K562 (cell line): ENCODE results near the gene MYRIP. TPM values are rescaled to one million over a fixed set of nuclear protein-coding genes. Genes with fewer than 3 reads are reported as not detected.

ENCODE experiments used
- ATAC-seq: fragments of 200-7000 bp; cut with Tn5 transposase; 3 replicates; pipeline ENCODE4 v1.9.1; 2020; ENCODE audit warnings: moderate library complexity
- BruUV-seq: library from RNA; stranded (reverse); fragments of 400-500 nt; replicated peaks from 2 replicates; lab custom pipeline; 2021; lab: Mats Ljungman, UMichigan
- CTCF ChIA-PET: fragments of 300-600 bp; formaldehyde crosslinking; extraction: SDS; loops from one replicate; lab custom pipeline; 2021; ENCODE audit warnings: low intra/inter-chr PET ratio; lab: Yijun Ruan, JAX
- POLR2A ChIA-PET: fragments of 300-600, 350-650 bp; sonication (Branson Sonifier 250); formaldehyde crosslinking; extraction: SDS; loops from one replicate; lab custom pipeline; 2021; ENCODE audit warnings: antibody characterized with exemption, inconsistent platforms; lab: Yijun Ruan, JAX
- DNase-seq, 4 experiments: peaks; one replicate each; pipeline versions ENCODE4 v3.0.0 to v3.0.0-alpha.2; 2011 to 2018; ENCODE audit warnings: low spot score in 3 of 4, mixed read lengths in 3 of 4; ENCODE audit errors: extremely low read depth in 1 of 4
- FAIRE-seq: peaks from 2 replicates; lab custom pipeline; 2011; peaks lifted over from hg19 to GRCh38; lab: Jason Lieb, UNC
- H2AFZ ChIP-seq: 2 replicates; pipeline ENCODE4 v1.6.0; 2011; ENCODE audit warnings: low read depth, low read length, control low read depth, inconsistent platforms
- H3K27ac ChIP-seq: fragments of 200-600 bp; 3 replicates; pipeline ENCODE4 v1.8.0; 2011; ENCODE audit warnings: low read depth, mild to moderate bottlenecking, control low read depth, inconsistent platforms, low read length, moderate library complexity, mixed read lengths; ENCODE audit errors: extremely low read depth
- H3K27me3 ChIP-seq, 2 experiments: fragments of 300-600 bp in 1 of 2; 2 replicates in 1 of 2; 3 replicates in 1 of 2; pipeline versions ENCODE4 v1.6.0 to v1.8.0; 2011; ENCODE audit warnings: inconsistent platforms in 2 of 2, low read length in 2 of 2, mild to moderate bottlenecking in 1 of 2, mixed read lengths in 1 of 2, moderate library complexity in 1 of 2; ENCODE audit not compliant: control insufficient read depth in 2 of 2, insufficient read depth in 2 of 2
- H3K36me3 ChIP-seq: fragments of 300-600 bp; 3 replicates; pipeline ENCODE4 v1.8.0; 2011; ENCODE audit warnings: mild to moderate bottlenecking, low read length, inconsistent platforms; ENCODE audit not compliant: control insufficient read depth, insufficient read depth
- H3K4me1 ChIP-seq, 2 experiments: fragments of 200-600 bp in 1 of 2; replicated peaks in 1 of 2; 2 replicates in 1 of 2; 3 replicates in 1 of 2; pipeline versions ENCODE4 v1.5.1 to v1.8.0; 2011; ENCODE audit warnings: inconsistent platforms in 2 of 2, low read length in 2 of 2, mild to moderate bottlenecking in 1 of 2, mixed read lengths in 1 of 2, moderate library complexity in 1 of 2; ENCODE audit not compliant: control insufficient read depth in 2 of 2, insufficient read depth in 2 of 2
- H3K4me2 ChIP-seq: 2 replicates; pipeline ENCODE4 v1.6.1; 2011; ENCODE audit warnings: low read length, control low read depth, inconsistent platforms, mixed read lengths; ENCODE audit not compliant: insufficient read depth
- H3K4me3 ChIP-seq: fragments of 200-600 bp; sonication (generic), shearing (Covaris generic); 2 replicates; pipeline ENCODE4 v1.5.1; 2016; ENCODE audit warnings: control low read depth, inconsistent platforms
- H3K79me2 ChIP-seq: fragments of 200-600 bp; 3 replicates; pipeline ENCODE4 v1.8.0; 2011; ENCODE audit warnings: low read length, inconsistent platforms; ENCODE audit not compliant: control insufficient read depth, insufficient read depth
- H3K9ac ChIP-seq, 2 experiments: 2 replicates each; pipeline versions ENCODE4 v1.6.0 to v1.6.1; 2011; ENCODE audit warnings: low read depth in 2 of 2, low read length in 2 of 2, control low read depth in 1 of 2, inconsistent platforms in 1 of 2, mild to moderate bottlenecking in 1 of 2, mixed read lengths in 1 of 2; ENCODE audit not compliant: insufficient read depth in 1 of 2
- H3K9me1 ChIP-seq: one replicate; pipeline ENCODE4 v1.6.0; 2011; ENCODE audit warnings: inconsistent platforms, mild to moderate bottlenecking, low read length, moderate library complexity; ENCODE audit not compliant: control insufficient read depth, insufficient read depth
- H3K9me3 ChIP-seq: replicated peaks from 2 replicates; pipeline ENCODE4 v1.5.1; 2011; ENCODE audit warnings: low read depth, low read length, inconsistent platforms; ENCODE audit not compliant: control insufficient read depth, insufficient read depth
- H4K20me1 ChIP-seq: replicated peaks from 2 replicates; pipeline ENCODE4 v1.6.1; 2011; ENCODE audit warnings: low read length, inconsistent platforms, mixed read lengths; ENCODE audit not compliant: control insufficient read depth, insufficient read depth
- ARID2 ChIP-seq: fragments of 450-650 bp; IDR thresholded peaks from 2 replicates; pipeline ENCODE4 v1.6.1; 2017; ENCODE audit warnings: antibody characterized with exemption, mild to moderate bottlenecking
- CBX2 ChIP-seq: fragments of 200-600 bp; sonication (generic); IDR thresholded peaks from one replicate; pipeline ENCODE4 v1.6.1; 2012; ENCODE audit warnings: mild to moderate bottlenecking, low read length, inconsistent platforms; ENCODE audit not compliant: insufficient read depth, poor library complexity, severe bottlenecking
- NCOA6 ChIP-seq: fragments of 450-650 bp; IDR thresholded peaks from 2 replicates; pipeline ENCODE4 v1.6.1; 2017; ENCODE audit warnings: mild to moderate bottlenecking
- NR0B1 ChIP-seq: fragments of 450-650 bp; IDR thresholded peaks from one replicate; pipeline ENCODE4 v1.6.1; 2018; ENCODE audit warnings: mild to moderate bottlenecking, moderate library complexity; ENCODE audit not compliant: partially characterized antibody
- WHSC1 ChIP-seq: IDR thresholded peaks from one replicate; pipeline ENCODE4 v1.6.1; 2012; ENCODE audit warnings: low read length, control low read depth, inconsistent platforms
- XRCC4 ChIP-seq: IDR thresholded peaks from one replicate; pipeline ENCODE4 v1.6.1; 2011; ENCODE audit not compliant: insufficient read depth, insufficient read length; ENCODE audit errors: extremely low read depth
- ZBTB7A ChIP-seq: IDR thresholded peaks from 2 replicates; pipeline ENCODE4 v1.6.1; 2011; ENCODE audit warnings: low read depth, mild to moderate bottlenecking, low read length, moderate library complexity, borderline replicate concordance; ENCODE audit not compliant: control insufficient read depth
- ZFP1 ChIP-seq: fragments of 450-650 bp; formaldehyde crosslinking; IDR thresholded peaks from 2 replicates; pipeline ENCODE4 v1.4.0; 2020; ENCODE audit warnings: mild to moderate bottlenecking, mixed read lengths
- ZNF165 ChIP-seq: fragments of 250-450 bp; sonication (Bioruptor Pico); IDR thresholded peaks from 2 replicates; pipeline ENCODE4 v1.4.0; 2020; ENCODE audit warnings: borderline replicate concordance
- ZNF668 ChIP-seq: fragments of 250-450 bp; sonication (Bioruptor Pico); IDR thresholded peaks from 2 replicates; pipeline ENCODE4 v1.8.0; 2022; ENCODE audit warnings: mild to moderate bottlenecking, inconsistent platforms
- WGBS: fragments of 100-300 bp; shearing (Covaris generic); methylation state at CpG from one replicate; pipeline ENCODE4 v1.1.6; 2016; ENCODE audit warnings: low coverage, mixed read lengths; ENCODE audit not compliant: insufficient coverage; ENCODE audit errors: missing lambda C conversion rate; 5-methylcytosine and 5-hydroxymethylcytosine counted together
- in situ Hi-C: fragments of 300-500 bp; cut with MboI; formaldehyde crosslinking; loops from 4 replicates; pipeline ENCODE4 v1.15.0; 2018; ENCODE audit warnings: inconsistent platforms, mixed read lengths
- intact Hi-C: fragments of 100-400 bp; cut with micrococcal nuclease; formaldehyde crosslinking; loops from 2 replicates; pipeline ENCODE4 v1.14.2; 2022
- polyA plus RNA-seq, 8 experiments: library from polyadenylated mRNA; depleted of rRNA in 4 of 8; stranded (reverse) in 5 of 8; unstranded in 3 of 8; fragments of >200 nt; fragmentation: Nextera tagmentation in 2 of 8; fragmentation: Illumina TruSeq in 1 of 8; extraction: Ambion mirVana in 2 of 8; extraction: Trizol in 1 of 8; gene quantifications; 2 replicates each; pipeline versions ENCODE4 v1.2.1 to v1.2.3, GENCODE V29; 2011 to 2014; ENCODE audit warnings: inconsistent platforms in 1 of 8, missing spikeins in 1 of 8
- total RNA-seq, 7 experiments: library from RNA; depleted of rRNA in 6 of 7; stranded (reverse); fragments of >200 nt in 6 of 7; fragmentation: Illumina TruSeq in 2 of 7; extraction: Trizol in 2 of 7; gene quantifications; 2 replicates each; pipeline versions ENCODE4 v1.2.1 to v1.2.3, GENCODE V29; 2011 to 2021; ENCODE audit warnings: low replicate concordance in 1 of 7
- TF ChIP-seq, protein P1 (sequence below): fragments of 450-650 bp; IDR thresholded peaks from 2 replicates; pipeline ENCODE4 v1.6.1; 2017; ENCODE audit warnings: antibody characterized with exemption
- TF ChIP-seq, protein P2 (sequence below): sonication (generic); formaldehyde crosslinking; IDR thresholded peaks from 2 replicates; pipeline ENCODE4 v1.8.0; 2022; ENCODE audit warnings: mild to moderate bottlenecking, missing genetic modification reagents
- TF ChIP-seq, protein P3 (sequence below): fragments of 200-400 bp; formaldehyde crosslinking; IDR thresholded peaks from 2 replicates; pipeline ENCODE4 v1.6.1; 2017; ENCODE audit warnings: mild to moderate bottlenecking, low read depth, low read length, moderate library complexity

MYRIP gene
- total and polyA plus RNA-seq, 9 of the 15 experiments (the other 6 are each of a cell fraction or from before 2014, with no cell fraction given): 0.03 to 0.12 TPM; not detected in 7

GRCh38 chr3:40016391-40016790 lies 207.0 kb downstream of the MYRIP start:
- no peaks in the 10 kb centered on the region for H3K9me1 ChIP-seq
- ChIA-PET CTCF (no interaction called here), POLR2A (no interaction called here)
- H4K20me1 ChIP-seq: no peaks in the 10 kb centered on the region
- no peaks in the 10 kb centered on the region for H3K4me1 ChIP-seq
- H3K79me2 ChIP-seq: no peaks in the 10 kb centered on the region
- FAIRE-seq (no peak), DNase-seq (no peak), ATAC-seq (no peak)
- no peak overlapping the region for H3K4me2 ChIP-seq
- H3K27ac ChIP-seq: no peak overlapping the region
- no peak overlapping the region for H3K9ac ChIP-seq
- in situ Hi-C loops: no loop called here
- 0% methylated on average over 3 of the region's 3 CpGs for WGBS
- H3K36me3 ChIP-seq: no peaks in the 10 kb centered on the region
- no peak overlapping the region for H3K4me3 ChIP-seq
- no peak overlapping the region for H2AFZ ChIP-seq
- H3K9me3 ChIP-seq: no peaks in the 10 kb centered on the region
- BruUV-seq: no TSS peak
- intact Hi-C loops: loop anchor here (10.0 kb wide), 1 partner anchor 158 kb away; no protein-coding TSS in a partner anchor
- H3K27me3 ChIP-seq: 0 out of 5 replicates have a peak, but pooled peaks cover 0 to 5% of the 10 kb centered on the region in 2 experiments
- TF ChIP-seq ZFP1 (CRISPR knock-in tag) (no peak), NR0B1 (no peak), CBX2 (no peak), ZNF165 (CRISPR knock-in tag) (no peak), WHSC1 (no peak), XRCC4 (no peak), ARID2 (no peak), ZBTB7A (no peak), NCOA6 (no peak), ZNF668 (no peak)
- TF ChIP-seq, protein P1, sequence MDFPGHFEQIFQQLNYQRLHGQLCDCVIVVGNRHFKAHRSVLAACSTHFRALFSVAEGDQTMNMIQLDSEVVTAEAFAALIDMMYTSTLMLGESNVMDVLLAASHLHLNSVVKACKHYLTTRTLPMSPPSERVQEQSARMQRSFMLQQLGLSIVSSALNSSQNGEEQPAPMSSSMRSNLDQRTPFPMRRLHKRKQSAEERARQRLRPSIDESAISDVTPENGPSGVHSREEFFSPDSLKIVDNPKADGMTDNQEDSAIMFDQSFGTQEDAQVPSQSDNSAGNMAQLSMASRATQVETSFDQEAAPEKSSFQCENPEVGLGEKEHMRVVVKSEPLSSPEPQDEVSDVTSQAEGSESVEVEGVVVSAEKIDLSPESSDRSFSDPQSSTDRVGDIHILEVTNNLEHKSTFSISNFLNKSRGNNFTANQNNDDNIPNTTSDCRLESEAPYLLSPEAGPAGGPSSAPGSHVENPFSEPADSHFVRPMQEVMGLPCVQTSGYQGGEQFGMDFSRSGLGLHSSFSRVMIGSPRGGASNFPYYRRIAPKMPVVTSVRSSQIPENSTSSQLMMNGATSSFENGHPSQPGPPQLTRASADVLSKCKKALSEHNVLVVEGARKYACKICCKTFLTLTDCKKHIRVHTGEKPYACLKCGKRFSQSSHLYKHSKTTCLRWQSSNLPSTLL: no peak
- TF ChIP-seq, protein P2, sequence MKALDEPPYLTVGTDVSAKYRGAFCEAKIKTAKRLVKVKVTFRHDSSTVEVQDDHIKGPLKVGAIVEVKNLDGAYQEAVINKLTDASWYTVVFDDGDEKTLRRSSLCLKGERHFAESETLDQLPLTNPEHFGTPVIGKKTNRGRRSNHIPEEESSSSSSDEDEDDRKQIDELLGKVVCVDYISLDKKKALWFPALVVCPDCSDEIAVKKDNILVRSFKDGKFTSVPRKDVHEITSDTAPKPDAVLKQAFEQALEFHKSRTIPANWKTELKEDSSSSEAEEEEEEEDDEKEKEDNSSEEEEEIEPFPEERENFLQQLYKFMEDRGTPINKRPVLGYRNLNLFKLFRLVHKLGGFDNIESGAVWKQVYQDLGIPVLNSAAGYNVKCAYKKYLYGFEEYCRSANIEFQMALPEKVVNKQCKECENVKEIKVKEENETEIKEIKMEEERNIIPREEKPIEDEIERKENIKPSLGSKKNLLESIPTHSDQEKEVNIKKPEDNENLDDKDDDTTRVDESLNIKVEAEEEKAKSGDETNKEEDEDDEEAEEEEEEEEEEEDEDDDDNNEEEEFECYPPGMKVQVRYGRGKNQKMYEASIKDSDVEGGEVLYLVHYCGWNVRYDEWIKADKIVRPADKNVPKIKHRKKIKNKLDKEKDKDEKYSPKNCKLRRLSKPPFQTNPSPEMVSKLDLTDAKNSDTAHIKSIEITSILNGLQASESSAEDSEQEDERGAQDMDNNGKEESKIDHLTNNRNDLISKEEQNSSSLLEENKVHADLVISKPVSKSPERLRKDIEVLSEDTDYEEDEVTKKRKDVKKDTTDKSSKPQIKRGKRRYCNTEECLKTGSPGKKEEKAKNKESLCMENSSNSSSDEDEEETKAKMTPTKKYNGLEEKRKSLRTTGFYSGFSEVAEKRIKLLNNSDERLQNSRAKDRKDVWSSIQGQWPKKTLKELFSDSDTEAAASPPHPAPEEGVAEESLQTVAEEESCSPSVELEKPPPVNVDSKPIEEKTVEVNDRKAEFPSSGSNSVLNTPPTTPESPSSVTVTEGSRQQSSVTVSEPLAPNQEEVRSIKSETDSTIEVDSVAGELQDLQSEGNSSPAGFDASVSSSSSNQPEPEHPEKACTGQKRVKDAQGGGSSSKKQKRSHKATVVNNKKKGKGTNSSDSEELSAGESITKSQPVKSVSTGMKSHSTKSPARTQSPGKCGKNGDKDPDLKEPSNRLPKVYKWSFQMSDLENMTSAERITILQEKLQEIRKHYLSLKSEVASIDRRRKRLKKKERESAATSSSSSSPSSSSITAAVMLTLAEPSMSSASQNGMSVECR: no peak
- TF ChIP-seq, protein P3, sequence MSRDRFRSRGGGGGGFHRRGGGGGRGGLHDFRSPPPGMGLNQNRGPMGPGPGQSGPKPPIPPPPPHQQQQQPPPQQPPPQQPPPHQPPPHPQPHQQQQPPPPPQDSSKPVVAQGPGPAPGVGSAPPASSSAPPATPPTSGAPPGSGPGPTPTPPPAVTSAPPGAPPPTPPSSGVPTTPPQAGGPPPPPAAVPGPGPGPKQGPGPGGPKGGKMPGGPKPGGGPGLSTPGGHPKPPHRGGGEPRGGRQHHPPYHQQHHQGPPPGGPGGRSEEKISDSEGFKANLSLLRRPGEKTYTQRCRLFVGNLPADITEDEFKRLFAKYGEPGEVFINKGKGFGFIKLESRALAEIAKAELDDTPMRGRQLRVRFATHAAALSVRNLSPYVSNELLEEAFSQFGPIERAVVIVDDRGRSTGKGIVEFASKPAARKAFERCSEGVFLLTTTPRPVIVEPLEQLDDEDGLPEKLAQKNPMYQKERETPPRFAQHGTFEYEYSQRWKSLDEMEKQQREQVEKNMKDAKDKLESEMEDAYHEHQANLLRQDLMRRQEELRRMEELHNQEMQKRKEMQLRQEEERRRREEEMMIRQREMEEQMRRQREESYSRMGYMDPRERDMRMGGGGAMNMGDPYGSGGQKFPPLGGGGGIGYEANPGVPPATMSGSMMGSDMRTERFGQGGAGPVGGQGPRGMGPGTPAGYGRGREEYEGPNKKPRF: no peak
